ENCODE data around the gene BGN.

DNA sequence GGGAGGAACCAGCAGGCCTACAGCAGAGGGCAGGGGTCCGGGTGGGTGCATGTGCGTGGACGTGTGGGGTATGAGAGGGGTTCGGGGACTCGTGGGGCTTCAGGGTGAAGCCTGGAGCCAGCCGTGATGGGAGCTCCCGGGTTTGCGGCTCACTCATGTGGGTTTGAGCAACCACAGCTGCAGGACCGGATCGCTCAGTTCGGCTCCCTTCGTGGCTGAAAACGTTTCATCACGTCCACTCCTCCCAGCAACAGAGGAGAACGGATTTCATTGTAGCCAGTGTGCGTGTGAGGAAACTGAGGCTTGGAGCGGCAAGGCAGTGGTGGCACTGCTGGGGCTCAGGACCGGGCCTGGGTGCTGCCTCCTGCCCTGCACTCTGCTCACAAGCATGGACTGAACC lies 10.6 kb downstream of the BGN start:
- TF ChIP-seq, protein P1, sequence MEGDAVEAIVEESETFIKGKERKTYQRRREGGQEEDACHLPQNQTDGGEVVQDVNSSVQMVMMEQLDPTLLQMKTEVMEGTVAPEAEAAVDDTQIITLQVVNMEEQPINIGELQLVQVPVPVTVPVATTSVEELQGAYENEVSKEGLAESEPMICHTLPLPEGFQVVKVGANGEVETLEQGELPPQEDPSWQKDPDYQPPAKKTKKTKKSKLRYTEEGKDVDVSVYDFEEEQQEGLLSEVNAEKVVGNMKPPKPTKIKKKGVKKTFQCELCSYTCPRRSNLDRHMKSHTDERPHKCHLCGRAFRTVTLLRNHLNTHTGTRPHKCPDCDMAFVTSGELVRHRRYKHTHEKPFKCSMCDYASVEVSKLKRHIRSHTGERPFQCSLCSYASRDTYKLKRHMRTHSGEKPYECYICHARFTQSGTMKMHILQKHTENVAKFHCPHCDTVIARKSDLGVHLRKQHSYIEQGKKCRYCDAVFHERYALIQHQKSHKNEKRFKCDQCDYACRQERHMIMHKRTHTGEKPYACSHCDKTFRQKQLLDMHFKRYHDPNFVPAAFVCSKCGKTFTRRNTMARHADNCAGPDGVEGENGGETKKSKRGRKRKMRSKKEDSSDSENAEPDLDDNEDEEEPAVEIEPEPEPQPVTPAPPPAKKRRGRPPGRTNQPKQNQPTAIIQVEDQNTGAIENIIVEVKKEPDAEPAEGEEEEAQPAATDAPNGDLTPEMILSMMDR (conservative IDR thresholded peaks at IDR 0.05): no peak
- no peak for TF ChIP-seq ZFX (IDR thresholded peaks at IDR 0.05)
